MM.1S (cell line): Measurements from ENCODE around the gene SERPINB1.

Experiments
- EZH2phosphoT487 ChIP-seq: fragments of 300-600 bp; sonication (generic); IDR thresholded peaks from 2 replicates; pipeline ENCODE4 v1.6.1; 2018; ENCODE audit warnings: antibody characterized with exemption, low read length
- TF ChIP-seq, protein P1 (sequence below): fragments of 300-600 bp; sonication (generic); IDR thresholded peaks from 2 replicates; pipeline ENCODE4 v1.5.1; 2016; ENCODE audit warnings: antibody characterized with exemption, low read length, mixed read lengths

DNA sequence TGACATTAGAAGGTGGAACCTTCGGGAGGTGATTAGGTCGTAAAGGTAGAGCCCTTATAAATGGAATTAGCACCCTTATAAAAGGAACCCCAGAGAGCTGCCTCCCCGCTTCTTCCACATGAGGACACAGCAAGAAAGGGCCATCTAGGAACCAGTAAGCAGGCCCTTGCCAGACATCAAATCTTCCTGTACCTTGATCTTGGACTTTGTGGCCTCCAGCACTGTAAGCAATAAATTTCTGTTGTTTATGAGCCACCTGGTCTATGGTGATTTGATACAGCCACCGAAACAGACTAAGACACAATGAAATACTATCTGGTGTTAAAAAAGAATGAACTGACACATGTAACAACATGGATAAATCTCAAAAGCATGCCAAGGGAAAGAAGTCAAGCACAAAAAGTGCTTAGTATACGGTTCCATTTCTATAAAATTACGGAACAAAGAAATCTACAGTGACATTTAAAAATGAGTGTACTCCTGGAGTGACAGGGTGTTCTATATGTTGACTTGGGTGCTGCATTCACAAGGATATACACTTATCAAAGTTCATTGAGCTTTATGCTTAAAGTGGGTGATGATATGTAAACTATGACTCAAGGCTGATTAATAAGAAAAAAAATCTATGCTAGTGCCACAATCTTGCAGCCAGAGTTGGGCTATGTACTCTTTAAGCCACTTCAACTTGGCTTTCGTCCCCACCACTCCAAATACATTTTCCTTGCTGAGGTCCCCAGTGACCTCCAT lies 18.4 kb downstream of the SERPINB1 start:
- TF ChIP-seq, protein P1, sequence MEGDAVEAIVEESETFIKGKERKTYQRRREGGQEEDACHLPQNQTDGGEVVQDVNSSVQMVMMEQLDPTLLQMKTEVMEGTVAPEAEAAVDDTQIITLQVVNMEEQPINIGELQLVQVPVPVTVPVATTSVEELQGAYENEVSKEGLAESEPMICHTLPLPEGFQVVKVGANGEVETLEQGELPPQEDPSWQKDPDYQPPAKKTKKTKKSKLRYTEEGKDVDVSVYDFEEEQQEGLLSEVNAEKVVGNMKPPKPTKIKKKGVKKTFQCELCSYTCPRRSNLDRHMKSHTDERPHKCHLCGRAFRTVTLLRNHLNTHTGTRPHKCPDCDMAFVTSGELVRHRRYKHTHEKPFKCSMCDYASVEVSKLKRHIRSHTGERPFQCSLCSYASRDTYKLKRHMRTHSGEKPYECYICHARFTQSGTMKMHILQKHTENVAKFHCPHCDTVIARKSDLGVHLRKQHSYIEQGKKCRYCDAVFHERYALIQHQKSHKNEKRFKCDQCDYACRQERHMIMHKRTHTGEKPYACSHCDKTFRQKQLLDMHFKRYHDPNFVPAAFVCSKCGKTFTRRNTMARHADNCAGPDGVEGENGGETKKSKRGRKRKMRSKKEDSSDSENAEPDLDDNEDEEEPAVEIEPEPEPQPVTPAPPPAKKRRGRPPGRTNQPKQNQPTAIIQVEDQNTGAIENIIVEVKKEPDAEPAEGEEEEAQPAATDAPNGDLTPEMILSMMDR, result no peak
- no peak for TF ChIP-seq EZH2phosphoT487
